Kidney epithelial cell (primary cell): ENCODE measurements around the gene LYPD5. TPM values are rescaled to one million over a fixed set of nuclear protein-coding genes. Genes with fewer than 3 reads are reported as not detected.
A peak's percentile ranks its signal among the peaks of the same experiment; 100 is the strongest.

ENCODE experiments used
- DNase-seq: peaks from one replicate; pipeline ENCODE4 v3.0.0-alpha.2; 2010; ENCODE audit warnings: low read depth
- H3K27me3 ChIP-seq: 2 replicates; pipeline ENCODE4 v1.6.0; 2011; ENCODE audit warnings: low read length; ENCODE audit not compliant: control insufficient read depth, insufficient read depth
- H3K36me3 ChIP-seq: 2 replicates; pipeline ENCODE4 v1.5.1; 2011; ENCODE audit warnings: low read length; ENCODE audit not compliant: control insufficient read depth, insufficient read depth
- H3K4me3 ChIP-seq: 2 replicates; pipeline ENCODE4 v1.5.1; 2011; ENCODE audit warnings: low read depth, mild to moderate bottlenecking, control low read depth, low read length
- CTCF ChIP-seq: IDR thresholded peaks from 2 replicates; pipeline ENCODE4 v1.5.1; 2011; ENCODE audit warnings: mild to moderate bottlenecking, moderate library complexity, low read length, control low read depth, inconsistent platforms; ENCODE audit not compliant: insufficient read depth, poor library complexity, severe bottlenecking
- total RNA-seq: library from RNA; depleted of rRNA; stranded (reverse); fragments of >200 nt; gene quantifications from 2 replicates; pipeline ENCODE4 v1.2.3, GENCODE V29; 2015

Gene LYPD5
- total RNA-seq, 1 donor from 2014 or later = 0.63 TPM

GRCh38 chr19:43784981-43785808 is 17.1 kb downstream of the LYPD5 start:
- no peak for DNase-seq
- H3K27me3 ChIP-seq = no peaks in the 10 kb centered on the region
- no peaks in the 10 kb centered on the region for H3K36me3 ChIP-seq
- peak; percentile 99 for TF ChIP-seq CTCF
- no peak overlapping the region for H3K4me3 ChIP-seq

- no peaks in the 10 kb centered on the region for H3K36me3 ChIP-seq
- DNase-seq = peak; percentile 76
- no peaks in the 10 kb centered on the region for H3K27me3 ChIP-seq
- H3K4me3 ChIP-seq = no peak overlapping the region
- no peak for TF ChIP-seq CTCF
Measured at GRCh38 chr19:43784241-43784980, 17.8 kb downstream of the LYPD5 start.

GRCh38 chr19:43783636-43784035 is 18.6 kb downstream of the LYPD5 start:
- Histone ChIP-seq H3K4me3 (no peak overlapping the region), H3K27me3 (no peaks in the 10 kb centered on the region), H3K36me3 (no peaks in the 10 kb centered on the region)
- no peak for DNase-seq
- no peak for TF ChIP-seq CTCF

- Histone ChIP-seq H3K27me3 (no peaks in the 10 kb centered on the region), H3K4me3 (no peak overlapping the region), H3K36me3 (no peaks in the 10 kb centered on the region)
- TF ChIP-seq CTCF = no peak
- DNase-seq = no peak
Measured at GRCh38 chr19:43782689-43783231, 19.5 kb downstream of the LYPD5 start.

GRCh38 chr19:43782311-43782660 is 20.0 kb downstream of the LYPD5 start:
- Histone ChIP-seq H3K36me3 (no peaks in the 10 kb centered on the region), H3K27me3 (no peaks in the 10 kb centered on the region), H3K4me3 (no peak overlapping the region)
- TF ChIP-seq CTCF = no peak
- no peak for DNase-seq
